ENCODE measurements around the gene MGAM2. TPM values are rescaled to one million over a fixed set of nuclear protein-coding genes. Genes with fewer than 3 reads are reported as not detected.

Gene MGAM2
- total RNA-seq, 1 experiment from 2014 or later = 0.10 TPM

- CTCF ChIA-PET = no interaction called here
- no peak overlapping the region for H3K27ac ChIP-seq (ENCODE audit: low read length)
- no TSS peak for BruUV-seq (replicated peaks)
- no peak overlapping the region for H3K4me3 ChIP-seq (ENCODE audit: low read depth in 2 of 2, low read length in 2 of 2)
- no peaks in the 10 kb centered on the region for H3K36me3 ChIP-seq (ENCODE audit: control insufficient read depth, insufficient read depth, low read length)
- in situ Hi-C loops (cut with HindIII; ENCODE audit: low pct_unique_long_range_greater_than_20kb, low sequenced_read_pairs) = no loop called here
- intact Hi-C loops (cut with micrococcal nuclease; ENCODE audit: unreplicated experiment) = no loop called here
- H3K4me1 ChIP-seq (ENCODE audit: control insufficient read depth, insufficient read depth, low read length) = no peaks in the 10 kb centered on the region
- H3K27me3 ChIP-seq (ENCODE audit: control insufficient read depth, insufficient read depth, low read length) = no peaks in the 10 kb centered on the region
- H3K9me3 ChIP-seq (ENCODE audit: control insufficient read depth, insufficient read depth, low read depth, low read length) = no peaks in the 10 kb centered on the region
- DNase-seq (ENCODE audit: low read depth, low spot score) (no peak), ATAC-seq (no peak)
- TF ChIP-seq TCF7L2 (IDR thresholded peaks at IDR 0.05; ENCODE audit: low read depth, low read length) (no peak), POLR2AphosphoS5 (IDR thresholded peaks at IDR 0.05; ENCODE audit: low read depth, low read length) (no peak), REST (IDR thresholded peaks at IDR 0.05; ENCODE audit: insufficient read depth in 1 of 2, low read depth in 2 of 2, low read length in 1 of 2) (no peak), SIN3A (IDR thresholded peaks at IDR 0.05; ENCODE audit: borderline replicate concordance, insufficient read depth, low read depth, low read length) (no peak)
- POLR2A ChIA-PET = no interaction called here
Observed at GRCh38 chr7:142240546-142240945, 129.0 kb downstream of the MGAM2 start.

GRCh38 chr7:142243823-142244222, 132.3 kb downstream of the MGAM2 start:
- no peaks in the 10 kb centered on the region for H3K4me1 ChIP-seq (ENCODE audit: control insufficient read depth, insufficient read depth, low read length)
- TF ChIP-seq REST (IDR thresholded peaks at IDR 0.05; ENCODE audit: insufficient read depth in 1 of 2, low read depth in 2 of 2, low read length in 1 of 2) (no peak), TCF7L2 (IDR thresholded peaks at IDR 0.05; ENCODE audit: low read depth, low read length) (no peak), POLR2AphosphoS5 (IDR thresholded peaks at IDR 0.05; ENCODE audit: low read depth, low read length) (no peak), SIN3A (IDR thresholded peaks at IDR 0.05; ENCODE audit: borderline replicate concordance, insufficient read depth, low read depth, low read length) (no peak)
- TF ChIP-seq, protein P1, sequence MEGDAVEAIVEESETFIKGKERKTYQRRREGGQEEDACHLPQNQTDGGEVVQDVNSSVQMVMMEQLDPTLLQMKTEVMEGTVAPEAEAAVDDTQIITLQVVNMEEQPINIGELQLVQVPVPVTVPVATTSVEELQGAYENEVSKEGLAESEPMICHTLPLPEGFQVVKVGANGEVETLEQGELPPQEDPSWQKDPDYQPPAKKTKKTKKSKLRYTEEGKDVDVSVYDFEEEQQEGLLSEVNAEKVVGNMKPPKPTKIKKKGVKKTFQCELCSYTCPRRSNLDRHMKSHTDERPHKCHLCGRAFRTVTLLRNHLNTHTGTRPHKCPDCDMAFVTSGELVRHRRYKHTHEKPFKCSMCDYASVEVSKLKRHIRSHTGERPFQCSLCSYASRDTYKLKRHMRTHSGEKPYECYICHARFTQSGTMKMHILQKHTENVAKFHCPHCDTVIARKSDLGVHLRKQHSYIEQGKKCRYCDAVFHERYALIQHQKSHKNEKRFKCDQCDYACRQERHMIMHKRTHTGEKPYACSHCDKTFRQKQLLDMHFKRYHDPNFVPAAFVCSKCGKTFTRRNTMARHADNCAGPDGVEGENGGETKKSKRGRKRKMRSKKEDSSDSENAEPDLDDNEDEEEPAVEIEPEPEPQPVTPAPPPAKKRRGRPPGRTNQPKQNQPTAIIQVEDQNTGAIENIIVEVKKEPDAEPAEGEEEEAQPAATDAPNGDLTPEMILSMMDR (IDR thresholded peaks at IDR 0.05) = no peak
- BruUV-seq (replicated peaks) = no TSS peak
- in situ Hi-C loops (cut with HindIII; ENCODE audit: low pct_unique_long_range_greater_than_20kb, low sequenced_read_pairs) = no loop called here
- ATAC-seq (no peak), DNase-seq (ENCODE audit: low read depth, low spot score) (no peak)
- H3K4me3 ChIP-seq (ENCODE audit: low read depth in 2 of 2, low read length in 2 of 2) = no peak overlapping the region
- no peaks in the 10 kb centered on the region for H3K36me3 ChIP-seq (ENCODE audit: control insufficient read depth, insufficient read depth, low read length)
- intact Hi-C loops (cut with micrococcal nuclease; ENCODE audit: unreplicated experiment) = no loop called here
- CTCF ChIA-PET = no interaction called here
- H3K27me3 ChIP-seq (ENCODE audit: control insufficient read depth, insufficient read depth, low read length) = no peaks in the 10 kb centered on the region
- POLR2A ChIA-PET = no interaction called here
- H3K27ac ChIP-seq (ENCODE audit: low read length) = no peak overlapping the region
- no peaks in the 10 kb centered on the region for H3K9me3 ChIP-seq (ENCODE audit: control insufficient read depth, insufficient read depth, low read depth, low read length)

All from Panc1 (cell line).